ENCODE data around the gene DENND5B. TPM values are rescaled to one million over a fixed set of nuclear protein-coding genes. Genes with fewer than 3 reads are reported as not detected.
"Not testable (repeated sequence)": the region's sequence is repeated elsewhere in the genome, so short reads cannot be mapped to it uniquely, and the experiment has no call there.

DENND5B gene
- total and polyA plus RNA-seq, 4 donors: 18.8 to 44.4 (median 25.6) TPM

DNA sequence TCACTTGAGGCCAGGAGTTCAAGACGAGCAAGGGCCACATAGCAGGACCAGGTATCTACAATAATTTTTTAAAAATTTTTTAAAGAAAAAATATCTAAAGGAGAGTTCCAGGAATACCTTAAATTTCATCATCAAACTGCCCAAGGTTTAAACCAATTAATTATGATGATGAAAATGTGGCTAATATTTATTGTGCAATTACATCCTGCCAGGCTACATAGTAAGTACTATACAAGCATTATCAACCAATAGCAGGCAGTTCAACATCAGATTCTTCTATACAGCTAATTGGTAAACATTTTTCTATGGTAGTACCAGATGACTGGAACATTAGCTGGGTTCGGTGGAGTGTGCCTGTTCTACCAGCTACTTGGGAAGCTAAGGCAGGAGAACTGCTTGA is 24.4 kb downstream of the DENND5B start:
- no peak overlapping the region for H3K27ac ChIP-seq (ENCODE audit: low read depth, low read length)
- no peak for DNase-seq (ENCODE audit: low read depth in 4 of 6, low spot score in 6 of 6)
- H3K9me3 ChIP-seq (ENCODE audit: control insufficient read depth, insufficient read depth, low read length): no peaks in the 10 kb centered on the region
- no peak overlapping the region for H3K4me3 ChIP-seq (ENCODE audit: low read depth, low read length)
- H3K4me1 ChIP-seq (ENCODE audit: control insufficient read depth, insufficient read depth, low read length): no peaks in the 10 kb centered on the region
- no peaks in the 10 kb centered on the region for H3K36me3 ChIP-seq (ENCODE audit: control insufficient read depth, insufficient read depth, low read length)
- no peaks in the 10 kb centered on the region for H3K27me3 ChIP-seq (ENCODE audit: control insufficient read depth, insufficient read depth, low read length)
- WGBS (ENCODE audit: insufficient coverage): no CpG with 5 or more reads among the region's 2 CpGs

DNA sequence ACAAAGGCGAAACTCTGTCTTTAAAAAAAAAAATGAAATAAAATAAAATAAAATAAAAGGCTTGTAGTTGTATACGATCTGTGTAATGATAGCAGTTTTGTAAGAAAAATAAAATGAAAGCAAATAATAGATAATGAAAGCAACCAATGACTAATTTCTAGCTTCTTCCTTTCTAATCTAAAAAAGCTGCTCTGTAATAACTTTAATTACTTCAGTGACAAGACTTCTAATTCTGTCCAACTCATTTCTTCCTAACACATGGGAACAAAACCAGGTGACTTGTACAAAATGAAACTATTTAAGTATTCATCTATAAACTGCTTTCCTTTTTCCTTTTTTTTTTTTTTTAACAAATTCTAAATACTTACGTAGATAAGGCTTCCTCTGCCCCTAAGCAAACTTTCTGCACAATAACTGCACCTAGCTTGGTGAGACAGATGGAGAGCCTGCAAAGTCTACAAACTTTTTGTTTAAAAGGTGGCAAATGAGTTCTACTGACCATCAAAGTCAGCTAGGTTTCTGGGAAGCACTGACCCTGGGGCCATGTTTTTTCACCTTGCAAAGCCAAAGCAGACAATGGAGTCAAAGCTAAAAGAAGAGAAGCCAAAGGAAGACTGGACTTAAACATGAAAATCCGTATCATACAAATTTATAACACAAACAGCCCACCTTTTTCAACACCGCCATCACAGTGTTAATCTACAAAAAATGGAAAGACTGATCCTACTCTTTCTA is 28.2 kb downstream of the DENND5B start:
- Histone ChIP-seq H3K27me3 (ENCODE audit: control insufficient read depth, insufficient read depth, low read length) (no peaks in the 10 kb centered on the region), H3K4me3 (ENCODE audit: low read depth, low read length) (no peak overlapping the region), H3K9me3 (ENCODE audit: control insufficient read depth, insufficient read depth, low read length) (no peaks in the 10 kb centered on the region), H3K4me1 (ENCODE audit: control insufficient read depth, insufficient read depth, low read length) (no peaks in the 10 kb centered on the region), H3K27ac (ENCODE audit: low read depth, low read length) (no peak overlapping the region), H3K36me3 (ENCODE audit: control insufficient read depth, insufficient read depth, low read length) (no peaks in the 10 kb centered on the region)
- no peak for DNase-seq (ENCODE audit: low read depth in 4 of 6, low spot score in 6 of 6)
- 94% methylated on average over 2 of the region's 5 CpGs for WGBS (ENCODE audit: insufficient coverage)

GRCh38 chr12:31560516-31560915 is 30.4 kb downstream of the DENND5B start:
- no peak for DNase-seq (ENCODE audit: low read depth in 4 of 6, low spot score in 6 of 6)
- Histone ChIP-seq H3K27ac (ENCODE audit: low read depth, low read length) (no peak overlapping the region), H3K9me3 (ENCODE audit: control insufficient read depth, insufficient read depth, low read length) (peaks cover 2% of the 10 kb centered on the region), H3K4me1 (ENCODE audit: control insufficient read depth, insufficient read depth, low read length) (no peaks in the 10 kb centered on the region), H3K36me3 (ENCODE audit: control insufficient read depth, insufficient read depth, low read length) (no peaks in the 10 kb centered on the region), H3K27me3 (ENCODE audit: control insufficient read depth, insufficient read depth, low read length) (no peaks in the 10 kb centered on the region), H3K4me3 (ENCODE audit: low read depth, low read length) (no peak overlapping the region)
- no CpG with 5 or more reads among the region's 2 CpGs for WGBS (ENCODE audit: insufficient coverage)

DNA sequence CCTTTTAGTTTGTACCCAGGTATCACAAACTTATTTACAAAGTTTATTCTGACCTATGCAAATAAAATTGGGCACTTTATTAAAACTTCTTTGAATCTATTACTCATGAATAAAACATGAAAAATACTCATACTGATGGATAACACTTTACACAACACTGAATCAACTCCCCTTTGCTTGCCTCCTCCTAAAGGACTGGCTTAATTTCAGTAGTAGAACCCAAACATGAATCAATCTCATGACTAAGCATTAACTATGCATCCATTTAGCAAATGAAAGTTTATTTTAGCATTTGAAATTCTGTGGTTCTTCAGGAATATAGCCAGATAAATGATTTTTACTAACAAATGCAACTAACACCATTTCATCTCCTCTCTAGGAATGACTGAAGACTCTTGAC is 32.4 kb downstream of the DENND5B start:
- no peak overlapping the region for H3K4me3 ChIP-seq (ENCODE audit: low read depth, low read length)
- no peak overlapping the region for H3K27ac ChIP-seq (ENCODE audit: low read depth, low read length)
- no peaks in the 10 kb centered on the region for H3K27me3 ChIP-seq (ENCODE audit: control insufficient read depth, insufficient read depth, low read length)
- H3K9me3 ChIP-seq (ENCODE audit: control insufficient read depth, insufficient read depth, low read length): peaks cover 2% of the 10 kb centered on the region
- H3K36me3 ChIP-seq (ENCODE audit: control insufficient read depth, insufficient read depth, low read length): no peaks in the 10 kb centered on the region
- DNase-seq (ENCODE audit: low read depth in 4 of 6, low spot score in 6 of 6): no peak
- H3K4me1 ChIP-seq (ENCODE audit: control insufficient read depth, insufficient read depth, low read length): no peaks in the 10 kb centered on the region

- WGBS (ENCODE audit: insufficient coverage): 92% methylated on average over 4 of the region's 5 CpGs
- Histone ChIP-seq H3K36me3 (ENCODE audit: control insufficient read depth, insufficient read depth, low read length) (no peaks in the 10 kb centered on the region), H3K4me1 (ENCODE audit: control insufficient read depth, insufficient read depth, low read length) (no peaks in the 10 kb centered on the region), H3K9me3 (ENCODE audit: control insufficient read depth, insufficient read depth, low read length) (peaks cover 2% of the 10 kb centered on the region), H3K27me3 (ENCODE audit: control insufficient read depth, insufficient read depth, low read length) (no peaks in the 10 kb centered on the region), H3K4me3 (ENCODE audit: low read depth, low read length) (no peak overlapping the region), H3K27ac (ENCODE audit: low read depth, low read length) (no peak overlapping the region)
- no peak for DNase-seq (ENCODE audit: low read depth in 4 of 6, low spot score in 6 of 6)
Observed at GRCh38 chr12:31557707-31558106, 33.2 kb downstream of the DENND5B start.

GRCh38 chr12:31555466-31555865 is 35.5 kb downstream of the DENND5B start:
- 93% methylated on average over 3 of the region's 9 CpGs for WGBS (ENCODE audit: insufficient coverage)
- not testable (repeated sequence) for H3K4me3 ChIP-seq (ENCODE audit: low read depth, low read length); H3K4me1 ChIP-seq (ENCODE audit: control insufficient read depth, insufficient read depth, low read length); H3K27me3 ChIP-seq (ENCODE audit: control insufficient read depth, insufficient read depth, low read length); DNase-seq (ENCODE audit: low read depth in 4 of 6, low spot score in 6 of 6); H3K36me3 ChIP-seq (ENCODE audit: control insufficient read depth, insufficient read depth, low read length); H3K9me3 ChIP-seq (ENCODE audit: control insufficient read depth, insufficient read depth, low read length); H3K27ac ChIP-seq (ENCODE audit: low read depth, low read length)

DNA sequence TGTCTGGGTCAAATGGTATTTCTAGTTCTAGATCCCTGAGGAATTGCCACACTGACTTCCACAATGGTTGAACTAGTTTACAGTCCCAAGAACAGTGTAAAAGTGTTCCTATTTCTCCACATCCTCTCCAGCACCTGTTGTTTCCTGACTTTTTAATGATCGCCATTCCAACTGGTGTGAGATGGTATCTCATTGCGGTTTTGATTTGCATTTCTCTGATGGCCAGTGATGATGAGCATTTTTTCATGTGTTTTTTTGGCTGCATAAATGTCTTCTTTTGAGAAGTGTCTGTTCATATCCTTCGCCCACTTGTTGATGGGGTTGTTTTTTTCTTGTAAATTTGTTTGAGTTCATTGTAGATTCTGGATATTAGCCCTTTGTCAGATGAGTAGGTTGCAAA is 40.3 kb downstream of the DENND5B start:
- H3K27ac ChIP-seq (ENCODE audit: low read depth, low read length); H3K4me3 ChIP-seq (ENCODE audit: low read depth, low read length); H3K27me3 ChIP-seq (ENCODE audit: control insufficient read depth, insufficient read depth, low read length); H3K36me3 ChIP-seq (ENCODE audit: control insufficient read depth, insufficient read depth, low read length); H3K9me3 ChIP-seq (ENCODE audit: control insufficient read depth, insufficient read depth, low read length); H3K4me1 ChIP-seq (ENCODE audit: control insufficient read depth, insufficient read depth, low read length); DNase-seq (ENCODE audit: low read depth in 4 of 6, low spot score in 6 of 6): not testable (repeated sequence)
- no CpG with 5 or more reads among the region's 3 CpGs for WGBS (ENCODE audit: insufficient coverage)

DNA sequence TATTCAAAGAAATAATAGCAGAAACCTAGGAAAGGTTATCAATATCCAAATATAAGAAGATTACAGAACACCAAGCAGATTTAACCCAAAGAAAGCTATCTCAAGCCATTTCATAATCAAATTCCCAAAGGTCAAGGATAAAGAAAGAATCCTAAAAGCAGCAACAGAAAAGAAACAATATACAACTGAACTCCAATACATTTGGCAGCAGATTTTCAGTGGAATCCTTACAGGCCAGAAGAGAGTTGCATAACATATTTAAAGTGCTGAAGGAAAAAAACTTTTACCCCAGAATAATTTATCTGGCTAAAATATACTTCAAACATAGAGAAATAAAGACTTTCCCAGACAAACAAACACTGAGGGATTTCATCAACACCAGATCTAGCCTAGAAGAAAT is 54.3 kb downstream of the DENND5B start:
- H3K36me3 ChIP-seq (ENCODE audit: control insufficient read depth, insufficient read depth, low read length): no peaks in the 10 kb centered on the region
- H3K9me3 ChIP-seq (ENCODE audit: control insufficient read depth, insufficient read depth, low read length): no peaks in the 10 kb centered on the region
- no peak overlapping the region for H3K27ac ChIP-seq (ENCODE audit: low read depth, low read length)
- H3K27me3 ChIP-seq (ENCODE audit: control insufficient read depth, insufficient read depth, low read length): no peaks in the 10 kb centered on the region
- DNase-seq (ENCODE audit: low read depth in 4 of 6, low spot score in 6 of 6): no peak
- H3K4me3 ChIP-seq (ENCODE audit: low read depth, low read length): no peak overlapping the region
- no peaks in the 10 kb centered on the region for H3K4me1 ChIP-seq (ENCODE audit: control insufficient read depth, insufficient read depth, low read length)

GRCh38 chr12:31533470-31533869 is 57.5 kb downstream of the DENND5B start:
- H3K9me3 ChIP-seq (ENCODE audit: control insufficient read depth, insufficient read depth, low read length): no peaks in the 10 kb centered on the region
- H3K36me3 ChIP-seq (ENCODE audit: control insufficient read depth, insufficient read depth, low read length): no peaks in the 10 kb centered on the region
- no peaks in the 10 kb centered on the region for H3K4me1 ChIP-seq (ENCODE audit: control insufficient read depth, insufficient read depth, low read length)
- H3K27me3 ChIP-seq (ENCODE audit: control insufficient read depth, insufficient read depth, low read length): no peaks in the 10 kb centered on the region
- no peak for DNase-seq (ENCODE audit: low read depth in 4 of 6, low spot score in 6 of 6)
- no peak overlapping the region for H3K27ac ChIP-seq (ENCODE audit: low read depth, low read length)
- no peak overlapping the region for H3K4me3 ChIP-seq (ENCODE audit: low read depth, low read length)

DNA sequence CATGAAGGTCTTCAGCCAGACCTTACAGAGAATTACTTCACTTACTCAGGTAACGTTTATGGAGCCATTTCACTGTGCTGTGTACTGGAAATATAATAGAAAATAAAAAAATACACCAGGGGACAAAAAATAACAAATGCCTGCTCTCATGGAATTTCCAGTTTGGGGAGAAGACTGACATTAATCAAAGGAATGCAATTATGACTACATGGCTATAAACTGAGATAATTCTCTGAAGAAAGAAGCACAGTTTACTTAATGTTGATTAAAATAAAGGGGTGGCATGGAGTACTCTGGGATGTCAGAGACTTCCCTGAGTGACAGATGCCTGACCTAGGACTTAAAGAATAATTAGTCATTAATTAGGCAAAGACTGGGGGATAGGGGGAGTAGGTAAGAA is 59.0 kb downstream of the DENND5B start:
- Histone ChIP-seq H3K9me3 (ENCODE audit: control insufficient read depth, insufficient read depth, low read length) (no peaks in the 10 kb centered on the region), H3K4me1 (ENCODE audit: control insufficient read depth, insufficient read depth, low read length) (no peaks in the 10 kb centered on the region), H3K36me3 (ENCODE audit: control insufficient read depth, insufficient read depth, low read length) (no peaks in the 10 kb centered on the region), H3K4me3 (ENCODE audit: low read depth, low read length) (no peak overlapping the region), H3K27me3 (ENCODE audit: control insufficient read depth, insufficient read depth, low read length) (no peaks in the 10 kb centered on the region), H3K27ac (ENCODE audit: low read depth, low read length) (no peak overlapping the region)
- no CpG with 5 or more reads among the region's 1 CpG for WGBS (ENCODE audit: insufficient coverage)
- DNase-seq (ENCODE audit: low read depth in 4 of 6, low spot score in 6 of 6): no peak
